ENCODE measurements around the gene NTRK3. TPM values are rescaled to one million over a fixed set of nuclear protein-coding genes. Genes with fewer than 3 reads are reported as not detected.

NTRK3 gene
- total and polyA plus RNA-seq, 2 of the 8 experiments (the other 6 are each of a cell fraction or from before 2014, with no cell fraction given), result 4.5 to 6.8 TPM

- POLR2A ChIA-PET (ENCODE audit: partially characterized antibody), result interaction anchor here (1.7 kb wide), 1 partner anchor 11 kb away, joined by 3 read pairs; no protein-coding TSS in a partner anchor
- TF ChIP-seq SIN3A (conservative IDR thresholded peaks at IDR 0.05 in 1 of 2, IDR thresholded peaks at IDR 0.05 in 1 of 2; ENCODE audit: low read depth in 1 of 2, low read length in 2 of 2) (no peak), GABPA (IDR thresholded peaks at IDR 0.05; ENCODE audit: borderline replicate concordance, insufficient read depth, low read length) (no peak), TAF7 (optimal IDR thresholded peaks at IDR 0.05; ENCODE audit: borderline replicate concordance, low read depth, low read length) (no peak), POLR2A (IDR thresholded peaks at IDR 0.05; ENCODE audit: control extremely low read depth in 1 of 2, low read depth in 2 of 2, low read length in 2 of 2) (no peak), HDAC2 (IDR thresholded peaks at IDR 0.05; ENCODE audit: borderline replicate concordance in 1 of 2, low read depth in 2 of 2, low read length in 2 of 2) (peak in 1 of 2 experiments; percentile 61; a peak in 1 of 4 replicates), JUND (IDR thresholded peaks at IDR 0.05; ENCODE audit: low read length) (no peak), NANOG (IDR thresholded peaks at IDR 0.05; ENCODE audit: insufficient read depth, low read depth, low read length, poor library complexity, severe bottlenecking) (peak; percentile 63)
- TF ChIP-seq, protein P1, sequence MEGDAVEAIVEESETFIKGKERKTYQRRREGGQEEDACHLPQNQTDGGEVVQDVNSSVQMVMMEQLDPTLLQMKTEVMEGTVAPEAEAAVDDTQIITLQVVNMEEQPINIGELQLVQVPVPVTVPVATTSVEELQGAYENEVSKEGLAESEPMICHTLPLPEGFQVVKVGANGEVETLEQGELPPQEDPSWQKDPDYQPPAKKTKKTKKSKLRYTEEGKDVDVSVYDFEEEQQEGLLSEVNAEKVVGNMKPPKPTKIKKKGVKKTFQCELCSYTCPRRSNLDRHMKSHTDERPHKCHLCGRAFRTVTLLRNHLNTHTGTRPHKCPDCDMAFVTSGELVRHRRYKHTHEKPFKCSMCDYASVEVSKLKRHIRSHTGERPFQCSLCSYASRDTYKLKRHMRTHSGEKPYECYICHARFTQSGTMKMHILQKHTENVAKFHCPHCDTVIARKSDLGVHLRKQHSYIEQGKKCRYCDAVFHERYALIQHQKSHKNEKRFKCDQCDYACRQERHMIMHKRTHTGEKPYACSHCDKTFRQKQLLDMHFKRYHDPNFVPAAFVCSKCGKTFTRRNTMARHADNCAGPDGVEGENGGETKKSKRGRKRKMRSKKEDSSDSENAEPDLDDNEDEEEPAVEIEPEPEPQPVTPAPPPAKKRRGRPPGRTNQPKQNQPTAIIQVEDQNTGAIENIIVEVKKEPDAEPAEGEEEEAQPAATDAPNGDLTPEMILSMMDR (IDR thresholded peaks at IDR 0.05; ENCODE audit: control extremely low read depth in 1 of 3, insufficient read depth in 1 of 3, low read depth in 1 of 3, low read length in 3 of 3), result no peak
These were observed 183.7 kb downstream of the NTRK3 start for GRCh38 chr15:88072598-88073390.

More at GRCh38 chr15:88072598-88073390, 183.7 kb downstream of the NTRK3 start:
- no peak overlapping the region for H2BK120ac ChIP-seq (replicated peaks; ENCODE audit: low read depth, low read length)
- H3K4me2 ChIP-seq (ENCODE audit: insufficient read depth in 1 of 2, low read depth in 2 of 2, low read length in 2 of 2), result peak overlapping the region; percentile 4 to 16; a peak in 1 of 4 replicates
- WGBS, 2 experiments (ENCODE audit: extremely low coverage in 1 of 2, insufficient coverage in 1 of 2, insufficient read length in 1 of 2, insufficient replicate concordance in 2 of 2, low coverage in 1 of 2, low lambda C conversion rate in 2 of 2, missing lambda C conversion rate in 1 of 2), result 40% methylated on average over 6 of the region's 6 CpGs; no CpG with 5 or more reads in 1 of the 2 experiments
- H3K27me3 ChIP-seq (replicated peaks in 1 of 4; ENCODE audit: control insufficient read depth in 3 of 4, extremely low read depth in 1 of 4, insufficient read depth in 3 of 4, low read length in 3 of 4), result no peaks in the 10 kb centered on the region
- H2BK12ac ChIP-seq (ENCODE audit: low read depth, low read length), result no peak overlapping the region; the same call in 1 of the 2 replicates
- H3K4me1 ChIP-seq (replicated peaks in 1 of 4; ENCODE audit: control insufficient read depth in 3 of 4, insufficient read depth in 4 of 4, low read length in 3 of 4), result peaks cover 0 to 9% (median 4%) of the 10 kb centered on the region in 4 experiments; a peak in 4 of 7 replicates
- H2AK5ac ChIP-seq (ENCODE audit: low read depth, low read length), result no peak overlapping the region
- DNase-seq (ENCODE audit: low read depth in 1 of 2, low spot score in 2 of 2), result peak; percentile 19 to 48
- CTCF ChIA-PET (ENCODE audit: partially characterized antibody), result interaction anchor here (0.9 to 2.7 kb wide), 8 partner anchors 8 to 401 kb away, joined by 3 to 10 read pairs (median 4); no protein-coding TSS in a partner anchor
- no peak overlapping the region for H3K9ac ChIP-seq (replicated peaks in 1 of 4; ENCODE audit: extremely low read depth in 1 of 4, low read depth in 3 of 4, low read length in 3 of 4)
- H3K4ac ChIP-seq (replicated peaks; ENCODE audit: insufficient read length, low read depth, low read length), result no peak overlapping the region
- no peak overlapping the region for H3K18ac ChIP-seq (ENCODE audit: extremely low read depth, low read length)
- no peak overlapping the region for H3K27ac ChIP-seq (ENCODE audit: low read depth, low read length)
- no peak overlapping the region for H2AFZ ChIP-seq (ENCODE audit: low read length)
- H3K36me3 ChIP-seq (ENCODE audit: control insufficient read depth in 2 of 4, insufficient read depth in 4 of 4, low read length in 3 of 4), result no peaks in the 10 kb centered on the region
- H4K20me1 ChIP-seq (replicated peaks in 1 of 2; ENCODE audit: control insufficient read depth in 1 of 2, insufficient read depth in 2 of 2, low read length in 2 of 2), result no peaks in the 10 kb centered on the region
- H3K23ac ChIP-seq (ENCODE audit: insufficient read length), result no peak overlapping the region
- peak; percentile 52 for FAIRE-seq
- H3K9me3 ChIP-seq (ENCODE audit: insufficient read depth in 2 of 2, low read depth in 1 of 2, low read length in 1 of 2), result no peaks in the 10 kb centered on the region
- H3K4me3 ChIP-seq (ENCODE audit: extremely low read depth in 1 of 4, insufficient read depth in 2 of 4, low read depth in 3 of 4, low read length in 4 of 4), result no peak overlapping the region
- H4K8ac ChIP-seq (ENCODE audit: extremely low read depth, insufficient read depth, low read length), result no peak overlapping the region
- H4K91ac ChIP-seq (replicated peaks; ENCODE audit: insufficient read length, low read length), result no peak overlapping the region
- H3K56ac ChIP-seq (replicated peaks; ENCODE audit: insufficient read length, low read depth, low read length), result no peak overlapping the region
- H2BK15ac ChIP-seq (ENCODE audit: low read length), result no peak overlapping the region
- H3K79me2 ChIP-seq (ENCODE audit: control insufficient read depth in 1 of 2, insufficient read depth in 2 of 2, low read length in 2 of 2), result no peaks in the 10 kb centered on the region
- H3K79me1 ChIP-seq (ENCODE audit: low read depth, low read length), result no peaks in the 10 kb centered on the region
- H2BK20ac ChIP-seq (ENCODE audit: low read length), result peak overlapping the region; percentile 49; the same call in 1 of the 2 replicates
- 0 out of 2 replicates have a peak overlapping the region, but pooled peaks have one; percentile 1 for H2BK5ac ChIP-seq (ENCODE audit: low read depth, low read length)
- no peak overlapping the region for H4K5ac ChIP-seq (ENCODE audit: insufficient read length, low read depth, low read length)
- H3K14ac ChIP-seq (ENCODE audit: insufficient read length), result no peak overlapping the region
- no peaks in the 10 kb centered on the region for H3K23me2 ChIP-seq (ENCODE audit: low read depth, low read length)
